Glomerular visceral epithelial cell (primary cell): Measurements from ENCODE around the gene UGT2A3.
"Not testable (repeated sequence)": the region's sequence is repeated elsewhere in the genome, so short reads cannot be mapped to it uniquely, and the experiment has no call there.

ENCODE experiments used
- DNase-seq: peaks from one replicate; pipeline ENCODE4 v3.0.0-alpha.2; 2016; ENCODE audit errors: extremely low spot score

Gene UGT2A3

GRCh38 chr4:68951078-68951805, at the start of gene UGT2A3:
UGT2A3 (minus strand) TSS chr4:68951804; CDS start chr4:68951760, 44 bp downstream.
- peak; percentile 83 for DNase-seq

- DNase-seq: no peak
These were observed 45.4 kb upstream of the UGT2A3 start for GRCh38 chr4:68997040-68997439.

- DNase-seq: no peak
These were observed 43.7 kb upstream of the UGT2A3 start for GRCh38 chr4:68995292-68995691.

GRCh38 chr4:68987007-68987406, 35.4 kb upstream of the UGT2A3 start:
- DNase-seq: no peak

- no peak for DNase-seq
These were observed 33.8 kb upstream of the UGT2A3 start for GRCh38 chr4:68985442-68985841.

GRCh38 chr4:68984947-68985346, 33.3 kb upstream of the UGT2A3 start:
- no peak for DNase-seq

- peak; percentile 42 for DNase-seq
These were observed 11.8 kb upstream of the UGT2A3 start for GRCh38 chr4:68963374-68963773.

GRCh38 chr4:68962868-68963267, 11.3 kb upstream of the UGT2A3 start:
- DNase-seq: no peak

GRCh38 chr4:68960294-68961163, 8.9 kb upstream of the UGT2A3 start:
- DNase-seq: no peak

- not testable (repeated sequence) for DNase-seq
These were observed 7.5 kb upstream of the UGT2A3 start for GRCh38 chr4:68959085-68959484.

- DNase-seq: no peak
These were observed 2.5 kb upstream of the UGT2A3 start for GRCh38 chr4:68954126-68954525.

- no peak for DNase-seq
These were observed 1.5 kb upstream of the UGT2A3 start for GRCh38 chr4:68953056-68953596.

GRCh38 chr4:68951806-68952585, 392 bp upstream of the UGT2A3 start:
- DNase-seq: no peak

GRCh38 chr4:68950033-68950432, 1.6 kb downstream of the UGT2A3 start:
- DNase-seq: no peak

- no peak for DNase-seq
These were observed 2.6 kb downstream of the UGT2A3 start for GRCh38 chr4:68948985-68949384.

- no peak for DNase-seq
These were observed 3.4 kb downstream of the UGT2A3 start for GRCh38 chr4:68948044-68948743.

- DNase-seq: no peak
These were observed 22.4 kb downstream of the UGT2A3 start for GRCh38 chr4:68929076-68929737.

GRCh38 chr4:68927165-68927564, 24.4 kb downstream of the UGT2A3 start:
- DNase-seq: no peak

GRCh38 chr4:68922202-68922601, 29.4 kb downstream of the UGT2A3 start:
- not testable (repeated sequence) for DNase-seq

GRCh38 chr4:68921051-68921450, 30.6 kb downstream of the UGT2A3 start:
- no peak for DNase-seq

GRCh38 chr4:68917016-68917415, 34.6 kb downstream of the UGT2A3 start:
- no peak for DNase-seq
